NOMO-1 treated with dmso at 0.1 percent for 144 hours (cell line): ENCODE results near the gene COL18A1.
"Not testable (repeated sequence)": the region's sequence is repeated elsewhere in the genome, so short reads cannot be mapped to it uniquely, and the experiment has no call there.

ENCODE experiments used
- DNase-seq: peaks from one replicate; lab custom pipeline; 2025; ENCODE audit not compliant: unreplicated experiment; lab: John Stamatoyannopoulos, UW

COL18A1 gene

GRCh38 chr21:45529785-45530422, 124.9 kb downstream of the COL18A1 start:
- DNase-seq = no peak

GRCh38 chr21:45530423-45531113, 125.6 kb downstream of the COL18A1 start:
- no peak for DNase-seq

- not testable (repeated sequence) for DNase-seq
Measured at GRCh38 chr21:45531114-45531392, 126.1 kb downstream of the COL18A1 start.

- DNase-seq = no peak
Measured at GRCh38 chr21:45531393-45532215, 126.6 kb downstream of the COL18A1 start.

GRCh38 chr21:45532826-45533360, 127.9 kb downstream of the COL18A1 start:
- peak; percentile 13 for DNase-seq

- DNase-seq = no peak
Measured at GRCh38 chr21:45533361-45533845, 128.4 kb downstream of the COL18A1 start.

- DNase-seq = no peak
Measured at GRCh38 chr21:45533846-45534635, 129.1 kb downstream of the COL18A1 start.

- no peak for DNase-seq
Measured at GRCh38 chr21:45534636-45535331, 129.8 kb downstream of the COL18A1 start.

- DNase-seq = peak; percentile 24
Measured at GRCh38 chr21:45535341-45536081, 130.5 kb downstream of the COL18A1 start.

GRCh38 chr21:45536301-45537081, 131.5 kb downstream of the COL18A1 start:
- DNase-seq = no peak

GRCh38 chr21:45537111-45537745, 132.3 kb downstream of the COL18A1 start:
- no peak for DNase-seq

GRCh38 chr21:45537746-45538291, 132.9 kb downstream of the COL18A1 start:
- DNase-seq = no peak

GRCh38 chr21:45538381-45539045, 133.5 kb downstream of the COL18A1 start:
- DNase-seq = no peak

- DNase-seq = no peak
Measured at GRCh38 chr21:45539046-45539795, 134.3 kb downstream of the COL18A1 start.

- no peak for DNase-seq
Measured at GRCh38 chr21:45539796-45540600, 135.0 kb downstream of the COL18A1 start.

GRCh38 chr21:45540601-45540970, 135.6 kb downstream of the COL18A1 start:
- no peak for DNase-seq
